ENCODE results near the gene PDGFB.

Gene PDGFB

DNA sequence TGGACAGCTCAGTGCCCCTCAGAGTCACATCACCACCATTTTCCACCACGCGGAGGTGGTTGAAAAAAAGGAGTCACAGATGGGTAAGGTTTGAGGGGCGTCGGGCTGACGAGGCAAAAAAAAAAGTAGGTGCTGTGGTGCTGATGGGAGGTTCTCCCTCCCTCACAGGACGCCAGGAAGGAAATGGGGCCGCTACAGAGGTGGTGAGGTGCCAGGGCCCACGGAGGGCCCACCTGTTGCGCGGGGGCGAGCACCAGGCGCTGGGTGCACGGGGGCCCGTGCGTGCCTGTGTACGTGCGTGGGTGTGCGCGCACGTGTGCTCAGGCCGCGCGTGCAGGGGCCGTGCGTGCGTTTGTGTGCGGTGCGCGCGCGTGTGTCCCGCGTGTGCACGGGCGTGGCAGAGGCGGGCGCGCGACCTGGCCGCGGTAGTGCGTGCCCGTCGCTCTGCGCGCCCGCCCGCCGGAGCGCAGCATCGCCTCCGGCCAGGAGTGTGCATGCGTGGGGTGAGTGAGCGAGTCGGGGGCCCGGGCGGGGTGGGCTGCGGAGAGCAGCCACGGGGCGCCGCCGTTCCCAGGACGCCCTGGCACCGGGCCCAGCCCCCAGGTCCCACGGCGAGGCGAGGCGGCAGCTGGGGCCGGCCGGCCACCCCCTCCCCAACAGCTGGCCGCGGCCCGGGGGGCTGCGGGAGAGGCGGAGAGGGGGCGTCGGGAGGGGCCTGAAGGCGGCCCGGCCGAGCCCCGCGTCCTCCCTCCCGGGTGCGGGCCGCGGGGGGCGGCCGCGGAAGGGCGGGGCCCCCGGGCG, 2.8 kb downstream of the PDGFB start:
- no peak for DNase-seq (ENCODE audit: insufficient read length, low spot score)
- no peak for FAIRE-seq

DNA sequence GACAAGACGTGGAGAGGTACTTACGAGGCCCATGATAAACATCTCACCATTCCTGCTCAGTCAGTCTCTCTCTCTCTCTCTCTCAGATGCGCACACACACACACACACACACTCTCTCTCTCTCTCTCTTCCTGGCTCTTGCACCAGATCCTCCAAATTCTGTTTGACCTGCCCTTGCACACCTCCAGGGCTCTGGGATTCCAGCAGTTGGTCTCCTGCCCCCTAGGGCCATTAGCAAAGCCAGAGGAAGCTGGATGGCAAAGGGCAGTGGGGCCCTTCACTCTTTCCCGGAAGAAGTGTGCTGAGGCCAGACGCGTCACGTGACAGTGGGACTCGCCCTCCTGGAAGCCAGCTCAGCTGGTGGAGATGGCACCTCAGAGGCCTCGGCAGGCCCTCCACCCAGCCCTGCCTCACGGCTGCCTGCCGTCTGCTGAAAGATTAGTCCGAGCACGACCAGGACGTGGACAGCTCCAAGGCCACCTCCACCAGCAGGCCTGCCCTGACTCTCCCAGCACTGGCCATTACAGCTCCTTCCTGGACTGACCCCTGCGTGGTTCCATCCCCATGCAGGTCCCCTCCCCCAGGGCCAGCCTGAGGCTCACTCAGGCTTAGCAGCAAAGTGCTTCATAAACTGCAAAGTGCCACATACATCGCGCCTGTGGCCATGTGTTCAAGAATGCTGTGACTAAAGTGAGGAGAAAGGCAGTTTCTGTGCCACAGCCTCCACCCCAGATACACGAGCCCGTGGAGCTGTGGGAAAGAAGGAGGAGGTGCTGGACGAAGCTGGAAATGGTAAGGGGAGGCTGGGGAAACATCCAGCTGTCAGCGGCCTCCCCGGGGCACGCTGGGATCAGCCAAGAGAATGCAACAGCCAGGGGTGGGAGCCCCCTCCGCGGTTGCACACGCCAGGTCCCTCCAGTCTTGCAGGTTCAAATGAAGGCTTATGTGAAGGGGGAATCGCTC, 3.7 kb downstream of the PDGFB start:
- DNase-seq (ENCODE audit: insufficient read length, low spot score) (no peak), FAIRE-seq (no peak)

DNA sequence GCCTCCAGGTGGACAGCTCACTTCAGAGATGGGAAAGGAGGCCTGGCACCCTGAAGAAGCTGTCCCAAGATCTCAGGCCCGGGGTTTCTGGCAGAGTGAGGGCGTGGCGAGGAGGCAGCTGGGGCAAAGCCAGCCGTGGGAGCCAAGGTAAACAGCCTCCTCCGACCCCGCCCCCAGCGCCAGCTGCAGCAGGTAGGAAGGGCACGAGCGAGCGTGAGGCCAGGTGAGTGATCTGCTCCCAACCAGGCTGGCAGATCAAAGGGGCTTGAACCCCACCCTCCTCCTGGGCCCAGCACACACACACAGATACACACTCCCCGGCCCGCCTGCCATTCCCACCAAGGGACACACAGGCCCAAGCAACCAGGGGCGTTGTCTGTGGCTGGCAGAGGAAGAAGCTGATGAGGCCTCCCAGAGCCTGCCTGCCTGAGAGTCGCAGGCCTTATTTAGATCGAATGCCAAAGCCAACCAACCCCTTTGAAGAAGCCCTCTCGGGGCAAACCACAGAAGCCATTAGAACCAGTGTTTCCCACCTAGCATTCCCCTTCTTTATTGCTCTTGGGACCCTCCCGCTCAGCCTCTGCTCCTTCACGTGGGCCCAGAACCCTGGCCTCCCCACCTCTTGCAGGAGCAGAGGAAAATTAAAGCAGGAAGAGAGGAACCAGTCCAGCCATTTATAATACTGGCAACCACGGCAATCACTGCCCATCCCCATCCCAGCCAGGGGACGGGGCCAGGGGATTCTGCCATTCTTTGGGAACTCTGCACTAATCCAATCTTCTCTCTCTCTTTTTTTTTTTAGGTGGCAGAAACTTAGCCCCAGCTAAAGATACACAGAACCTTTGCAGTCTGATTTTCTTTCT, 5.0 kb downstream of the PDGFB start:
- DNase-seq (ENCODE audit: insufficient read length, low spot score) (no peak), FAIRE-seq (no peak)

DNA sequence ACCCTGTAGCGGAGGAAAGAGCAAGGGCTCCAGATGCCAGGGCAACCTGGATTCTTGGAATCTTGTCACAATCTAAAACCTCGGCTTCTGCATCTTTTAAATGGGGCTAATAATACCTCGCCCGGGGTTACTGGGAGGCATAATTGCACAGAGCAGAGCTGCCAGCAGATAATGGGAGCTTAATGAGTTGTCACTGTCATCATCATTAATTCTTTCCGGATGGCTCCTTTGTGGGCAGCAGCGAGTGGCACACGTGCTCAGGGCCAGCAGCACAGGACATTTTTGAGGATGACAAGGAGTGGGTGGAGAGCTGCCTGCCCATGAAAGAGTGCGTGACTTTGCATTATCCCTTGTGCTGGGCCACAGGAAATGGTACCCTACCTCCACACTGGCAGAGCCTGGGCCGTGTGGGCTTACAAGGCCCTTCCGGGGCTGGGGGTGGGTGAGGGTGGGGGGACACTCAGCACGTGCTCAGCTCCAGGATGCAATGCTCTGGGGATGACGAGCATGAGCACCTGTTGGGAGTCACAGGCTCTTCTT, 5.7 kb downstream of the PDGFB start:
- FAIRE-seq (no peak), DNase-seq (ENCODE audit: insufficient read length, low spot score) (no peak)

DNA sequence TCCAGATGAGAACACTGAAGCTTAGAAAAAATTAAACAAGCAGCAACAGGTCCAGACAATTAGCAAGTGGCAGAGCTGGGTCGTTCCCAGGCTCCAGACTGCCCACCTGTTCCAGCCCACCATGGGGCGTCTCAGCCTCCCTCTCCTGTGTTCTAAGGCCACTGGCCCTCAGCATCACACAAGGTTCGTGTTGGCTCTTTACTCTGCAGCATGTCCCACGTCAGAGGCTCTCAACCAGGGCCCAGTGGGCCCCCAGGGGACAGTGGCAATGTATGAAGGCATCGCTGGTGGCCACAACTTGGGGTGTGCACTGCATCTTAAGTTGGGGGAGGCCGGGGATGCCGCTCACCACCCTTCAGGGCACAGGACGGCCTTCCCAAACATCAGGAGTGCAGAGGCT, 6.2 kb downstream of the PDGFB start:
- FAIRE-seq: no peak

DNA sequence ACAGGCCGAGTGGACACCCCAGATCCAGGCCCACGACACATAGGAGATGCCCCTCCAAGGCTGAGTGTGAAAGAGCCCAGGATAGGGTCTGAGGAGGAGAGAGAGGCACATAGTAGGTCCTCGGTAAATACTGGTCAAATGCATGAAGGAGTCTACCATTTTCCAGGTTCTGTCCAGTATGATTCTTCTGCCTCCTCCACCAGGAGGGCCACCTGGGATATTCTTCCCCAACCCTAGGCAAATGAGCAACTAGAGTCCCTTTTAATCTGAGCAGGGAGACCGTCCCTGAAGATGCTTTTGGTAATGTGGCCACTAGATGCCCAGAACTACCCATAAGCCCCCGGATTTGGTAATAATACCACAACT, 6.7 kb downstream of the PDGFB start:
- no peak for FAIRE-seq
- DNase-seq (ENCODE audit: insufficient read length, low spot score): no peak

More for the DNA sequence above, 6.2 kb downstream of the PDGFB start:
- DNase-seq (ENCODE audit: insufficient read length, low spot score): no peak

DNA sequence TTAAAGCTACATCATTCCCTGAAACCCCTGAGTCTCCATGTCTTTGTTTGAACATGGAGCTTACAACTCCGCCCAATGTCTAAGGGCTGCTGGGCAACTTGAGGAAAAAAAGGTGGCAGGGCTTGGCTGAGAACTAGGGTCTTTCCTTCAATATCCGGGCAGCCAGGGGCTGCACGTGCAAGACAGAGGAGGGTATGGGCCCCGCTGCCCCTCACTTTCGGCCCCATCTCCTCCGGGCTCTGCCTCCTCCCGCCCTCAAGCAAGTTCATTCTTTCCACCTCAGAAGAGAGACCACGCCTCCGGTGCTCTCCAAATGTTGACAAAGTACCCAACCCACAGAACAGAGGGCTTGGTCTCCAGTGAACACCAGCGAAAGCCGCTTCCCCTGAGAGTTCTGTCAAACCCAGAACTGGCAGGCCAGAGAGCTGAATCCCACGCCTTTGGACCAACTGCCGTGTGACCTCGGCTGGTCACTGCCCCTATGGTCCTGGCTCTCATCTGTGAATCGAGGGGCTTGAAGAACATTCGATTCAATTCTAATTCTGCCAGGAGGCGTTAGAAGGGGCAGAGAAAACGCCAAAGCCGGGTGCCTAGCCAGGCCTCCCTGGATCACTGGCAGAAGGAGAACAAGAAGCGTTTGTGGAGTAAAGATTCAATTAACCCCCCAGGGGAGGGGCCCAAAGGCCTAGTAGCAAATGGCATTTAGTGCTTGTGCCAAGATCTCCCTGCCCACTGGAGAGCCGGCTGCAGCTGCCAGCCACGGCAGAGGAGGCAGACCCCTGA, 7.3 kb downstream of the PDGFB start:
- peak; percentile 91 for FAIRE-seq
- DNase-seq (ENCODE audit: insufficient read length, low spot score): no peak

DNA sequence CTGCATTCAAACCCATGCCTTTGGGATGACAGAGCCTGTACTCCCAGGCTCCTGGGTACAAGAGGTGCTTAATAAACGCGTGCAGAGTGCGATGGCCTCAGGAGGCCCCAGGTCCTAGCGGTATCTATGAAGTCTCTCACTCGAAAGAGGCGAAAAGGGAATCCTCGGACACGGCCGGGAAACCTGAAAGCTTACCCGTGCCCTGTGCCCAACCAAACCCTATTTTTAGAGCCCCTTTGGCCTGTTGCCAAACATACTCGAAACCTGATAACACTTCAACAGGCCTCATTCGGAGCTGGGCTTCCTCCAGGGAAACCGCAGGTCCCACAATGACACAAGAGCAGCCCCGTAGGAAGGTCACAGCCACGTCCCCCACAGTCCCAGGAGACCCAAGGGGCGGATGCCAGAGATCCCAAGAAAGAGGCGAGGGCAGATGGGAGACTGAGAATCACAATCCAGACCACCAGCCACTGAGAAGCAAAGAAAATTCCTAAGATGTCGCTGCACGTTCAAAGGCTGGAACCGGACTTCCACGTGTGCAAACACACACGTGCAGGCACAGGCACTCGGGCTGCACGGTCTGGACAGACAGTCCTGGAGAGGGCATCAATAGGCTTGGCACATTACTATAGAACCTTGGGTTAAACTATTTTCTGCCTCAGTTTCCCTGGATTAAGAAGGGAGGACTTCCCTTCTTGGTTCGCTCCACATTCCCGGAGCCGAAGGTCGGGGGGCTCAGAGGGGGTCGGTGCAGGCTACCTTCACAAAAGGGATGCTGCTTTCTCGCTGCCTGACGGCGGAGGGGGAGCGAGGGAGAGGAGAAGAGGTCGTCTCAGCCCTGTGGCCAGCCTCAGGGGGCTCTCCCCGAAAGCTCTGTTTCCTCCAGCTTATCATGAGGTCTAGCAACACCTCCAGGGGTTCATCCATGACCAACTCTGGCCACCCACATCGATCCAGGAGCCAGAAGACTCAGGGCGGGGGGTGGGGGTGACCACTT, 8.2 kb downstream of the PDGFB start:
- FAIRE-seq (peak; percentile 97), DNase-seq (ENCODE audit: insufficient read length, low spot score) (peak; percentile 80)

DNA sequence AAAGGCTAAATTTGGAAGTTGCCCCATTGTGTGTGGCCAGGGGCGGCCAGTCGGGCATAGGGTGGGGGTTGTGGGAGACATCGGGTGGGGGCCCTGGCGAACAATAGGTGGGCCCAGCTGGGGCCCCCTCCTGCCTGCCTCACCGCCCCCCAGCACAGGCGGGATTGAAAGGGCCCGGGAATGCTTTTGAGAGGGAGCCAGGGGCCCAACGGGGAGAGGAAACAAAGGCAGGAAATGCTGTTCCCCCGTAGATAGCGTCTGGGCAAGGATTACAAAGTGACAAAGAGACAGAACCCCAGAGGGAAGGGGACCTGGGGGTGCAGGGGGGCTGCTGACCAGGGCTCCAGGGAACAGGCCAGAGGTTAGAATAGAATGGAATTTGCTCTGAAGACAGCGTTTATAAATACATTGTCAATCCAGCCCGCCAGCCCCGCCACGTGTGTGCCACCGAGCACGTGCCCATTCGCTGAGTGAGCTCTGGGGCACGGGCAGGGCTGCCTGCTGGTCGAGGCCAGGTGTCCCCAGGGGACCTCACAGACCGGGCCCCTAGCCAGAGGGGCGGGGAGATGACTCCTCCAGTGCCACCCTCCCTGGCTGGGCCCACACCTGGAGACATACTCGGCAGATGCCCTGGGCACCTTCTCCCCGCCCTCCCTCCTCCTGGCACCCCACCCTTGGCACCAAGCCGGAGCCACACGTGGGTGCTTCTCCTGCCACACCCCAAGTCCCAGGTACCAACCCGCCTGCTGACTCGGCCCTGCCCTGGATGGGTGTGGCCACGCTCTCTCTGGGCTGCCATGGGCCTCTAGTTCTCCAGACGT, 9.7 kb downstream of the PDGFB start:
- FAIRE-seq: no peak
- DNase-seq (ENCODE audit: insufficient read length, low spot score): no peak

DNA sequence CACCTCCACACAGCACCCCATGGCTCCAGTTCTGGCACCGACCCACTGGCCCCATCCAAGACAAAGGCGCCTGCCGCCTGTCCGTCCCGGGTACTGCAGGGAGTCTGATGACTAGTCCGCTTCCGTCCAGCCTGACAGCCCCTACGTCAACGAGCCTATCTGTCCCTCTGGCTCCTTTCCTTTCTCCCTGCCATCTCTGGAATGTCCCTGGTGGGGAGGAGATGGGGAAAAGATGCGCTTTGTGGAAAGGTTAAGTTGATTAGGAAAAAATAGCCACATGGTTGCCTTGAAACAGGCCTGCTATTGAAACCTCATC, 10.4 kb downstream of the PDGFB start:
- FAIRE-seq: no peak

DNA sequence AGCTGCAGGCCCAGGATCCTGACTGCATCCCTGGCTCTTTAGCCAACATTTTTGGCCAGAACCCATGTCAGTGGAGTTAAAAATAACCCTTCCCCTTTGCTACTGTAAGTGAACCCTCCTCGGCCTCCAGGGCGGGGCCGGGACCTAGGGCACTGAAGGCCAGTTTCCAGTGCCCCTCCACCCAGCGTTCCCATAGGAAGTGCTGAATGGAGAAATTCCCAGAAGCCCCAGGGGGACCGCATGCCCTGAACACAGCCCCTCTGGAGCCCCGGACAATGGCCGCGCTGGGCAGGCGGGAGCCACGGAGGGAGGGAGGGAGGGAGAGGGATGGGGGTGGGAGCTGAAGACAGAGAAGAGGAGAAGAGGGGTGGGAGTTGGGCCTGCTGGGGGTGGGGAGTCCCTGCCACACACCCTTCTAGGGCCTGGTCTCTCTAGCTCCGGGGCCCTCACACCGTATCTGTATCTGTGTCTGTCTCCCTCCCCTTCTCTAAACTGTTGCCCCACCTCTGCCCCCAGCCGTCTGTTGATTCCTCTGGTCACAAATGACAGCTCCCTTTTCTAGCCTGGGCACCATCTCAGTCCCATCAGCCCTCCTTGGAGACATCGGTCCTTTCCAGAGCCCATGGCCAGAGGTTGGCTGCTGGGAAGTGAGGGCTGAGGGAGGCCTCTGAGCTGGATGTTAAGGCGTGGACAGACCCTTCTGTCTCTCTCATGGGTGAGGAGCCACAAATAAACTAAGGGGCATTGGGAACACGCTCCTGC, 10.9 kb downstream of the PDGFB start:
- FAIRE-seq (no peak), DNase-seq (ENCODE audit: insufficient read length, low spot score) (no peak)

More for the DNA sequence above, 10.4 kb downstream of the PDGFB start:
- no peak for DNase-seq (ENCODE audit: insufficient read length, low spot score)

DNA sequence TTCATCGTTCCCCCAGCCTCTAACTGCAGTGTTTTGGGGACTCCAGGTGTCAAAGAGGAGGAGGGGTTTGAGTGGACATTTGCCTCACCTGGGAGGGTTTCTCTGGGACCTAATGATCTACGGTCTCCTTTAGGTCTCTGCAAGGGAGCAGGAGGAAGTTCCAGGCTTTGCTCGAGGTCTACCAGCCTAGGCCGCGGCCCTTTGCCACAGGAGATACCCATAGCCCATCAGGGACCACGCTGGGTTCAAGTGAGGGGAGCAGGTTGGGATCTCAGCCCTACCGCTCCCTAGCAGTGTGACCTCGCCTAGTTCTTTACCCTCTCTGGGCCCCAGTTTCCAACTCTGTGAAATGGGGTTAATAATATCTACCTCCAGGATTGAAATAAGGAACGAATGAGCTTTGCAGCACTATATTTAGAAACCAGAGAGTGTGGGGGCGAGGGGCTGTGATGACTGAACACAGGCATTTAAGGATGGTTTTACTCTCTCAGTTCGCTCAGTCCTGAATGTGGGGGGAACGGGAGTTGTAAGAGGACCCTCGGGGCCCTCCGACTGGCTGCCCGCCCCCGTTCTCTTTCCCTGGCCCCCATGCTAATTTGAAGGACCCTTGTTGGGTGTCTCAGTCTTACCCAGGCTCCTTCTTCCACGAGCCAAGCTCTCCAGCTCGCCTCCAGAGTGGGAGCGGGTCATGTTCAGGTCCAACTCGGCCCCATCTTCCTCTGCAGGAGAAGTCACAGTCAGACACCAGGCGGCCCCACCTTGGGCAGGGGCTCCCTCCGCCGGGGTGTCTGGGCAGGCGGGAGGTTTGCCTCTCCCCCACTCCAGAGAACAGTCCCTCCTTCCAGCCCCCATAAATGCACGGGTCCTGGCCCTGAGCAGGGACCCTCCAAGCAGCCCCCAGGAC, 11.7 kb downstream of the PDGFB start:
- DNase-seq (ENCODE audit: insufficient read length, low spot score) (no peak), FAIRE-seq (no peak)

DNA sequence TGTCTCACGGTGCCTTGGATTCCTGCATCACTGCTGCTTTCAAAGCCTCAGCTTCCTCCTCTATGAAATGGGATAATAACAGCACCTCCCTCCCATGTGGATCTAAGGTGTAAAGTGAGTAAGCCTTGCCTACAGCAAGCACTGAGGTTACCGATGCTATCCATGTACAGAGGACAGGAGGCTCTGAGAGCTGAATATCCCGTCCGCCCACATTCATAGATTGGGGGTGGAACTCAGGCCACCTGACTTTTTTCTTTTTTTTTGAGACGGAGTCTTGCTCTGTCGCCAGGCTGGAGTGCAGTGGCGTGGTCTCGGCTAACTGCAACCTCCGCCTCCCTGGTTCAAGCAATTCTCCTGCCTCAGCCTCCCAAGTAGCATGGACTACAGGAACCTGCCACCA, 12.5 kb downstream of the PDGFB start:
- no peak for FAIRE-seq
- no peak for DNase-seq (ENCODE audit: insufficient read length, low spot score)

DNA sequence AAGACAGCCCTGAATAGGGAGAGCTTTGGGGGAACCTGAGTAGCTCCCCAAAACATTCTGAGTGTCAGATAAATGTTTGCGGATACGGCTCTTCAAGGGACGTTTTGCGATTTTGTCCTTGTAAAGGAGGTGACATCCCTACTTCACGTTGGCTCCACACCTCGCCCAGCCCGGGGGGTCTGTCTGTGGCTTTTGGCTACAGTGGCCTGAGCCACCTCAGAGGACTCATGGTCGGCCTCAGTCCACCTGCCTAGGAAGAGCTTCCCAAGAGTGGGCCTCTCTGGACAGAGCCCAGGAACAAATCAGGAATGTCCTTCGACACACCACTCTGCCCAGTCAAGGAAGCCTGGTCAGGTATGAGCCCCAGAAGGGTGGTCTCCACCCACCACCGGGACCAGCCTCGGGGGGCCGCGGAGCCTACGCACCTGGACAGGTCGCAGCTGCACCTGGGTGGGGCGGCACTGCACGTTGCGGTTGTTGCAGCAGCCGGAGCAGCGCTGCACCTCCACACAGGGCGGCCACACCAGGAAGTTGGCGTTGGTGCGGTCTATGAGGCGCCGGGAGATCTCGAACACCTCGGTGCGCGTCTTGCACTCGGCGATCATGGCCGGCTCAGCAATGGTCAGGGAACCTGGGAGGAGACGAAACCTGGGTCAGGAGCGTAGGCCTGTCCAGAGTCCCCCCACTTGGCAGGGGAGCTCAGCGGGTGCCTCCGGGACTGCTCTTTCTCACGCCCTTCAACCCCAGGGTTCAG, 13.4 kb downstream of the PDGFB start:
- no peak for FAIRE-seq

More for the DNA sequence above, 13.4 kb downstream of the PDGFB start:
- DNase-seq (ENCODE audit: insufficient read length, low spot score): no peak

Data from GM19239 (cell line).